DMS79 (cell line): Measurements from ENCODE around the gene GSPT1.
"Not testable (repeated sequence)": the region's sequence is repeated elsewhere in the genome, so short reads cannot be mapped to it uniquely, and the experiment has no call there.

Experiments
- DNase-seq: peaks from one replicate; lab custom pipeline; 2025; lab: John Stamatoyannopoulos, UW

The GSPT1 gene

DNA sequence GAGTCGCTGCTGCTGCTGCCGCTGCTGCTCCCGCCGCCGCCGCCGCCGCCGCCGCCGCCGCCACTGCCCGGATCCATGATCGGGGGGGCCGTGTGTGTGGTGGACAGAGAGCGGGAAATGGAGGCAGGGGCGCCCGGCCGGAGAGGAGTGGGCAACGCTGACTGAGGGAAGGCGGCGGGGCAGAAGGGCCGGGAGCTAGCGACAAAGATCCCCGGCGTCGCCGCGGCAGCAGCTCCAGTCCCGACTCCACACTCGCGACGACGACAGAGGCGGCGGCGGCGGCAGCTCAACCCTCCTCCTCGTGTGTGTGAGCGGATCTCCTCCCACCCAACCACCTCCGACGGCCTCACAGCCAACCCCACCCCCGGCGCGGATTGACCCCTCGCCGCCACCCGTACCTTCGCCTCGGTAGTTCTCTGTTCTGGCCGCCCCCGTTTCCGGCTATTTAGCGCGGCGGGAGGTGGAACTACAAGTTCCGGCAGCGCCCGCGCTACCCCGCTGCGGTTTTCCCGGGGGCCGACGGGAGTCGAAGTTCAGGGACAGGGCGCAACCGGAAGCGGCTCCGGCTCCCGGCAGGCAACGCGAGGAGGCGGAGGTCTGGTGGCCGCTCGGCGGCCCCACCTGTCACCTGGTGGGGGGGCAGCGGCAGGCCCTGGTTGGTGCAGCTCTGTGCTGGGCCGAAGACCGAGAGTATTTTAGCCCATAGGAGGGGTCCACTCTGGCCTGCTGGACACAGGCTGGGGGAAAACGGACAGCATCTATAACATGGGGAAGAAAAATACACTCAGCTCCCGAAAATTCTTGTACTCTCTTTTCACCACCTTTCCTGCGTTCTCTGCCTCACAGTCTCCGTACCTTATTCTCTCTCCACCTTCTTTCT lies at the start of gene GSPT1:
GSPT1 (minus strand) TSS at position 313 of the 880 bp plus-strand sequence; CDS start at position 77, 236 bp downstream.
- peak; percentile 94 for DNase-seq

DNA sequence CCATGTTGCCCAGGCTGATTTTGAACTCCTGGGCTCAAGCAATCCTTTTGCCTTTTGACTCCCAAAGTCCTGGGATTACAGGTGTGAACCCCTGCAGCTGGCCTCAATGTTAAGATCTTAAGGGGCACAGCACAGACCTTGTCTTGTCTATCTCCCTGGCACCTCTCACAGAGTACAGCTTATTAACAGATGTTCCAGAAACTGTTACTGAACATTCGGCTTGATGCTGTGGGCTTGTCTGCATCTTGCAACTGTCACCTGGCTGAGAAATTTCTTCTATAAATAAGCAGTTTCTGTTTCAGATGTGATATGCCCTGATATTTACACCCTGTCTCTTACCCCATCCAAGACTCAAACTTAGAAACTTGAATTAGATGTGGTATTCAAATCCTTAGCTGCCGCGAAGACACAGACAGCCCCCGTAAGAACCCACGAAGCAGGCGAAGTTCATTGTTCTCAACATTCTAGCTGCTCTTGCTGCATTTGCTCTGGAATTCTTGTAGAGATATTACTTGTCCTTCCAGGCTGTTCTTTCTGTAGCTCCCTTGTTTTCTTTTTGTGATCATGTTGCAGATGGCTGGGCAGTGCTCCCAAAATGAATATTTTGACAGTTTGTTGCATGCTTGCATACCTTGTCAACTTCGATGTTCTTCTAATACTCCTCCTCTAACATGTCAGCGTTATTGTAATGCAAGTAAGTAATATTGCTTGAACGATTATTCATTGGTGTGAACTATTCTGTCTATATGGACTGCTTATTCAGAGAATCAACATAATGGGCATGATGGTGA lies 49.2 kb upstream of the GSPT1 start, which contains the start of gene TNFRSF17:
TNFRSF17 (plus strand) TSS at position 450 of the 791 bp plus-strand sequence; CDS start at position 565, 115 bp downstream.
- DNase-seq, result no peak

DNA sequence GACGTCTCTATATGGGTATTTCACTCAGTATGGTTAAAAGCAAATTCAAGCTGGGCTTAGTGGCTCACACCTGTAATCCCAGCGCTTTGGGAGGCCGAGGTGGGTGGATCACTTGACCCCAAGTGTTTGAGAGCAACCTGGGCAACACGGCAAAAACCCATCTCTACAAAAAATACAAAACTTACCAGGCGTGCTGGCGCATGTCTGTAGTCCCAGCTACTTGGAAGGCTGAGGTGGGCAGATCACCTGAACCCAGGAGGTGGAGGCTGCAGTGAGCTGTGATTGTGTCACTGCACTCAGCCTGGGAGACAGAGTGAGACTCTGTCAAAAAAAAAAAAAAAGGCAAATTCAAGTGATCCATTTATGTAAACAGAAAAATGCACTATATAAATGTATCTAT lies 48.0 kb upstream of the GSPT1 start:
- DNase-seq, result no peak

DNA sequence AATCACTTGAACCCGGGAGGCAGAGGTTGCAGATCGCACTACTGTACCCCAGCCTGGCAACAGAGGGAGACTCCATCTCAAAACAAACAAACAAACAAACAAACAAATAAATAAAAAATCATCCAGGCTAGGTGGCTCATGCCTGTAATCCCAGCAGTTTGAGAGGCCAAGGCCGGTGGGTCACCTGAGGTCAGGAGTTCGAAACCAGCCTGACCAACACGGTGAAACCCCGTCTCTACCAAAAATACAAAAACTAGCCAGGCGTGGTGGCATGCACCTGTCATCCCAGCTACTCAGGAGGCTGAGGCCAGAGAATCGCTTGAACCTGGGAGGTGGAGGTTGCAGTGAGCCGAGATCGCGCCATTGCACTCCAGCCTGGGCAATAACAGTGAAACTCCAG lies 47.2 kb upstream of the GSPT1 start:
- not testable (repeated sequence) for DNase-seq

DNA sequence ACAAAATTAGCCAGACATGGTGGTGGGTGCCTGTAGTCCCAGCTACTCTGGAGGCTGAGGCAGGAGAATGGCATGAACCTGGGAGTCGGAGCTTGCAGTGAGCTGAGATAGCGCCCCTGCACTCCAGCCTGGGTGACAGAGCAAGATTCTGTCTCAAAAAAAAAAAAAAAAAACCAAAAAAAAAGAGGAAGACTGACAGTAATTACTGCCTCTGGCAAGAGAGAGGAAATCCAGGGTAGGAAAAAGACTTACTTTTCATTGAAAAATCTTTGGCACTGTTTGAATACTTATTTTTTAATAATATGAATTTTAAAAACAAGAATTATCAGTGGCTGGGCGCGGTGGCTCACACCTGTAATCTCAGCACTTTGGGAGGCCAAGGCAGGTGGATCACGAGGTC lies 46.7 kb upstream of the GSPT1 start:
- DNase-seq, result not testable (repeated sequence)

DNA sequence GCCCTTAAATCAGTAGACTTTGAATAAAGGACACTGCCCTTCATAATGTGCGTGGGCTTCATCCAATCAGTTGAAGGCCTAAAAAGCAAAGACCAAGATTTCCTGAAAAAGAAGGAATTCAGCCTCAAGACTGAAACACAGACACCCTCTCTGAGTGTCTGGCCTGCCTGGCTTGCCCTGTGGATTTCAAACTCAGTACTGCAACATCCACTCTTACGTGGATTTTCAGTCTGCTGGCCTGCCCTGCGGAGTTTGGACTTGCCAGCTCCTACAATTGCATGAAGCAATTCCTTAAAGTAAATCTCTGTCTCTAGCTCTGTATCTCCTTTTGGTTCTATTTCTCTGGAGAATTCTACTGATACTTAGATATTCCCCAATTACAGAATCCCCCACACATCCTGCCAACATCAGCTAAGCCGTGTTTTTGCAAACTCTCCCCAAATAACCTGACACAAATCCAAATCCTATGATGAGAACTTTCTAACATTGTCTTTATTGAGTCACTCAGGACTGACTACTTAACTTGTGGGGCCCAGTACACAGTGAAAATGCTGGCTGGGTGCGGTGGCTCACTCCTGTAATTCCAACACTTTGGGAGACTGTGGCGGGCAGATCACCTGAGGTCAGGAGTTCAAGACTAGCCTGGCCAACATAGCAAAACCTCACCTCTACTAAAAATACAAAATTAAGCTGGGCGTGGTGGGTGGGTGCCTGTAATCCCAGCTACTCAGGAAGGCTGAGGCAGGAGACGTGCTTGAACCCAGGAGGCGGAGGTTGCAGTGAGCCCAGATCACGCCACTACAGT lies 42.0 kb upstream of the GSPT1 start:
- DNase-seq, result no peak

DNA sequence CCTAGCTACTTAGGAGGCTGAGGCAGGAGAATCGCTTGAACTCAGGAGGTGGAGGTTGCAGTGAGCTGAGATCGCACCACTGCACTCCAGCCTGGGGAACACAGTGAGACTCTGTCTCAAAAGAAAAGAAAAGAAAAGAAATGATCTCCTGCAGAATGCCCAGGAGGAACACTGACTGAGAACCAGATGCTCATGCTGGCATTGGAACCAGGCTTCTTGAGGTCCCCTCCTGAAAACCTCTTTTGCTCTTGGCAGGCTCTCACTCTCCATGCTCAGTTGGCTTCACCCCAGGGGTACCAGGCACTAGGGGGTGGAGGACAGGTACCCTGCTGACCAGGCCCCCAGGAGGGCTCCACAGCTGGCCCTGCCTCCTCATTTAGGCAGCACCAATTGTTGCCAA lies 40.8 kb upstream of the GSPT1 start:
- no peak for DNase-seq

DNA sequence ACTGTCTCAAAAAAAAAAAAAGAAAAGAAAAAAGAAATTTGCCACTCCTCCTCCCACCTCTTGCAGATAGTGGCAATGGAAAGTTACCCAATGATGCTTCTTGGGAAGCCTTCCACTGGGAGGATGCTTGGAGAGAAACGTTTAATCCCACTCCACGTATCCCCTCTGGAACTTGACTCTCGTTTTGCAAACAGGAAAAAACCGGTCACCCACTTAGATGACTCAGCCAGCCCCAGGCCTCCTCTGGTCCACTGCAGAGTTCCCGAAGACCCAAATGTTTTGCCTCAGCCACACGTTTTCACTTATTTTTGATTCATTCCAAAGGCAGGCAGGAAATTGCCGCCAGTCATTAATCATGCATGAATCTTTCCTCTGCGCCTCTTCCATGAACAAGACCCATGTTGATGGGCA lies 40.0 kb upstream of the GSPT1 start:
- DNase-seq, result no peak

DNA sequence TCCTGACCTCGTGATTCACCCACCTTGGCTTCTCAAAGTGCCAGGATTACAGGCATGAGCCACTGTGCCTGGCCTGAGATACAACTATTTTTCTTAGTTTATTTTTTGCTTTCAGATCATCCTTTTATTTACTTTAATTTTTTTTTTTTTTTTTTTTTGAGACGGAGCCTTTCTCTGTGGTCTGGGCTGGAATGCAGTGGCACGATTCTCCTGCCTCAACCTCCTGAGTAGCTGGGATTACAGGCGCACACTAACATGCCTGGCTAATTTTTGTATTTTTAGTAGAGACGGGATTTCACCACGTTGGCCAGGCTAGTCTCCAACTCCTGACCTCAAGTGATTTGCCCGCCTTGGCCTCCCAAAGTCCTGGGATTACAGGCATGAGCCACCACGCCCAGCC lies 37.8 kb upstream of the GSPT1 start:
- not testable (repeated sequence) for DNase-seq

DNA sequence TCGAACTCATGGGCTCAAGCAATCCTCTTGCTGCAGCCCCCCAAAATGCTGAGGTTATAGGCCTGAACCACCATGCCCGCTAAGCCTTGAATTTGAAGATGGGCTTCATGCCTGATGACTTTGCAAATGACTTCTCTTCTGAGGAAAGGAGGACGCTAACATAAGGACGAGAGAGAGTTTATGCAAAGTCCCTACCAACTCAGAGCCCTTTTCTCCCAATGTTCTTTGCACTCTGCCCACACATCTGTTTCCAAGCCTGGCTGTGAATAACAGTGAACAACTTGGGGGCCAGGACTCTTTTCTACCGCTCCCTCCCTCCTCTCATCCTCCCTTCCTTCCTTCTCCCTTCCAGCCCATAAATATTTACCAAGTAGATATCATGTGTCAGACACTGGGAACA lies 34.6 kb upstream of the GSPT1 start:
- no peak for DNase-seq

DNA sequence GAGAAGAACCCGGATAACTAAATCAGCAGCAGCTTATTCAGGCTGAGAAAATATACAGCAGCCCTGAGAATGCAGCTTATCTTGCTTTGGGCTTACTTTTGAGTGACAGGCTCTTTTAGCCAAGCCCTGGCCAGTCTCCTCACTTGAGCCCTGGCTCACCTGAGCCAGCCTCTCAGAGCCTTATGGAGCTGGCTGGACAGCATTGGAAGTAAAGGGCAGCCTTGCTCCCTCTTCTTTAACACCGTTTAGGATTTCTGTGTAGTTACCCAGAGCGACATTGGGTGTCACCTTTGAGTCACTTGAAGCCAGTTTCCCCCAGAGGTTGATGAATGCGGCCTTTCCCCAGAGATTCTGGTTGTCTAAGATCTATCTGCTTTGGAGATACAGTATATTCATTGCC lies 33.8 kb upstream of the GSPT1 start:
- DNase-seq, result no peak

DNA sequence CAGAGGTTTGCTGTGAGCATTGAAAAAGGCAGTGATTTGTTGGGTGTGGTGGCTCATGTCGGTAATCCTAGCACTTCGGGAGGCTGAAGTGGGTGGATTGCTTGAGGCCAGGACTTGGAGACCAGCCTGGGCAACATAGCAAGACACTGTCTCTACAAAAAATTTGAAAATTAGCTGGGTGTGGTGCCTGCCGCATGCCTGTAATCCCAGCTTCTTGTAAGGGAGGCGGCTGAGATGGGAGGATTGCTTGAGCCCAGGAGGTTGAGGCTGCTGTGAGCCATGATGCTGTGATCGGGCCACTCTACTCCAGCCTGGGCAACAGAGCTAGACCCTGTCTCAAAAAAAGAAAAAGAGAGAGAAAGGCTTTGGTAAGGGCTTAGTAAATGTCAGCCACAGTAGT lies 33.1 kb upstream of the GSPT1 start:
- no peak for DNase-seq

DNA sequence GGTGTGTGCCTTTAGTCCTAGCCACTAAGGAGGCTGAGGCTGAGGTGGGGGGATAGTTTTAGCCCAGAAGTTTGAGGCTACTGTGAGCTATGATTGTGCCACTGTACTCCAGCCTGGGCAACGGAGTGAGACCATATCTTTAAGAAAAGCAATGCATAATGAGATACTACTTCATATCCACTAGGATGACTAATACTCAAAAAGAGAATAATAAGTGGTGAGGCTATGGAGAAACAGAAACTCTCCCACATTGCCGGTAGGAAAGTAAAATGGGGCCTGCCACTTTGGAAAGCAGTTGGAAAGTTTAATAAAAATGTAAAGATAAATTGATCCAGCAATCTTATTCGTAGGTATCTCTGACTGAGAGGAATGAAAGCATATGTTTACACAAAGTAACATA lies 30.7 kb upstream of the GSPT1 start:
- no peak for DNase-seq

DNA sequence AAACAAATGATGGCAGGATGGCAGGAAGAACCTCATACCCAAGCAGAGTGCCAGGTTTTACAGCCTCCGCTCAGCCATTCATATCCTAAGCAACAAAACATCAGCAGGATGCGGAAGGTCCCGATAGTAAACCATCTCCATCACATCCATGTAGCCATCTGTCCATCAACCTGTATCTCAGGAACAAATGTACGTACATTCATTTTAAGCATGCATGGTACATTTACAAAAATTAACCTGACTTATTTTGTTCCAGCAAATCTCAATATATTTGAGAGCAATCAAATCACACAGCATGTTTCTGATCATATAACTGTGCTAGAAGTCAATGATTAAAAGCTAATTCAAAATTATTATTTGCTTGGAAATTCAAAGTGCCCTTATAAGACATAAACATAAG lies 26.2 kb upstream of the GSPT1 start, which contains the start of gene NPIPB2:
NPIPB2 (minus strand) TSS at position 101 of the 400 bp plus-strand sequence; CDS start at position 101, 0 bp downstream.
- DNase-seq, result not testable (repeated sequence)

DNA sequence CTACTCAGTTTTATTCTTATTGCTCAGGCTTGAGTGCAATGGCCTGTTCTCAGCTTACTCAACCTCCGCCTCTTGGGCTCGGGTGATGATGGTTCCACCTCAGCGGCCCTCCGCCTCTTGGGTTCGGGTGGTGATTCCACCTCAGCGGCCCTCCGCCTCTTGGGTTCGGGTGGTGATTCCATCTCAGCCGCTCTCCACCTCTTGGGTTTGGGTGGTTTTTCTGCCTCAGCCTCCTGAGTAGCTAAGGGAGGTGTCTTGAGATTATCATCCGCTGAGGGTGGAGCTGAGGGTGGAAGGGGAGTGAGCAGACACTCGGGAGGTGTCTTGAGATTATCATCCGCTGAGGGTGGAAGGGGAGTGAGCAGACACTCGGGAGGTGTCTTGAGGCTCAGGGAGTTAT lies 11.6 kb upstream of the GSPT1 start:
- DNase-seq, result not testable (repeated sequence)

DNA sequence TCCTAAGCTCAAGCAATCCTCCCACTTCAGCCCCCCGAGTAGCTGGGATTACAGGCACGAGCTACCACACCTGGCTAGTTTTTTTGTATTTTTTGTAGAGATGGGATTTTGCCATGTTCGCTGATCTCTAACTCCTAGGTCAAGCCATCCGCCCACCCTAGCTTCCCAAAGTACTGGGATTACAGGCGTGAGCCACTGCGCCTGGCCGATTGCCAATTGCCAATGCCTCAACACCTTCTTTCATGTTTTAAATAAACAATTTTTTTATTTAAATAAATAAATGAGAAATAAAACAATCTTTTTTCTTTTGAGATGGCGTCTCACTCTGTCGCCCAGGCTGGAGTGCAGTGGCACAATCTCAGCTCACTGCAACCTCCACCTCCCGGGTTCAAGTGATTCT lies 8.3 kb upstream of the GSPT1 start:
- DNase-seq, result not testable (repeated sequence)

DNA sequence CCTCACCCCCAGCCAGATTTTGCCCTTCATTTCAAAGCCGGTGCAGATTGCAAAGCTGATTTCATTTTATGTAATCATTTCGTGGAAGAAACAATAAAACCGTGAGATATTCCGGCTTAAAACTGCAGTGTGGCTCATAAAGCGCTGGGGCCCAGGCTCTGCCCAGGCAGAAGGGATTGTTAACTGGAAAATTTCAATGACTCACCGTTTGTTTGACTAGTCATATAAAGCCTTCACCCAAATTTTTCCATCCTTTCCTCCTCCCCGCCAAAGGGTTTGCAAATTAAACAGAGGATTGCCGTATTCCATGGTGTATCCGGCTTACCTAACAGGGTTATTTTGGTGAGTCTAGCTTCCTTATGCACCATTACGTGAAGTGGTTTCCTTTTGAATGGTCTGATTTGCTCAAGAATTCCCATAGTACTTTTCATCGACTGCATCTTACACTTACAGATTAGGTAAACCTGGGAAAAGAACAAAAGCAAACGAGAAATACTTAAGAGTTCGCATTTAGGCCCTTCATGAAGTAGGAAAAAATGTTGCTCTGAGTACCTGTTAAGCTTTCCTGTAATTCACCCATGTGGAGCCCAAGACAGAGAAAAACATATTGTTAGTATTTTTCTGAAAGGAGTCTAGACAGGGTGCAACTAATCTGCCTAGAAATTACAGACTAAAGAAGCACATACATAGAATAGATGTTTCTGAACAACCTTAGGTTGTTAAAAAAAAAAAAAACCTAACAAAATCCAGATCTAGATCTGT lies 949 bp upstream of the GSPT1 start:
- no peak for DNase-seq

DNA sequence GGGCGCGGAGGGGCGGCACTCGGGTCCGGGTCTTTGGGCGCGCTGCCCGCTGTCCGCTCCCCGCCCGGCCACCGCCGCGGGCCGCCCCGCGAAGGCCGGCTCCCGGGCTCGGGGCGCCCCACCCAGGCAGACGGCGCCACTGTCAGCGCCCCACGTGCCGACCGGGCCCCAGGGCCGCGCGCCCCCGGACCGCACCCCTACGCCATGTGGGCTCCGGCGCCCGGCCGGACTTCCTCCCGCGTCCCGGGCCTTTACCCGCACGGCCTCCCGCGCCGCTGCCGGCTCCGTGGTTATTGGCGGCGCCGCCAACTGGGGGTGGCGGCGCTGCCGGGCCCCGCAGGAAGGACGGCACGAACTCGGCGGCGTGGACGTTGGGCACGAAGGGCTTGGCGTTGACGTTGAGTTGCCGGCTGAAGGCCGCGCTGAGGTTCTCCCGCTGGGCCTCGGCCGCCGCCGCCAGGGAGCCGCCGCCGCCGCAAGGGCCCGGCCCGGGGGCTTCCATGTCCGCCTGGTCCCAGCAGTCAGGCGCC lies 577 bp downstream of the GSPT1 start:
- no peak for DNase-seq

DNA sequence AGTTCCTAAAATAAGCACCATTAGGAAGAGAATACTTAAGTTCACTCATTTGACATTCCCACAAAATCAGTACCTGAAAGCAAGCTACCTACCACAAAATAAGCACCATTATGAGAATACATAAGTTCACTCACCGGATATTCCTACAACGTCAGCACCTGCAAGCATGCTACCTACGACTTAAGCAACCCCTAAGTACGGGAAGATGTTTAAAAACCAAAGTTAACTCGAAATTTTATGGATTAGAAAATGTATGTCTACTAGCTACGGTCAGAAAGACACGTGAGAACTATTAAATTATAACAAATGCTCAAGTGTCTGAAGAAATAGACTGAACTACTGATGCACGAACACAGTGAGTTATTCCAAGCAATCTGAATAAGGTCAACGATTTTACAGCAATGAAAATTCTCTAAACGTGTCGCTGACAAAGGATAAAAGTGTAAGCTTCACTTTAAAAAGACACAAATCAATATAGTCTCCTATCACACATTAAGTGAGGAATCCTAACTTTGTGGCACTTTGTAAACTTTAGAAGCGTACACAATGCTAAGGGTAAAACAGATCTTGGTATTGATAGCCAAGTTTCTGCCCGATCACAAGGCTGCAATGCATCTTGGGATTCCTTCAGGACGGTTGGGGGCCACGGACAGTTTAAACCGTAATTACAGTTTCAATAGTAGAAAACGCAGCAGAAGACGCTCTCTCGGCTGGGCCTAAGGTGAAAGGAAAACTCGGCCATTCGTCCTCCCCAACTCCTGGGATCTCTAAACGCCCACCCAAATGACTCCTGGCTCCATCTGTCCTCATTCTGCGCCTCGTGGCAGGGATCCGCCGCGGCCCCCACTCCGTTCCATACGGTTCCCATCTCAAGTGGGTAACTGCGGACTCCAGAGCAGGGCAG lies 1.3 kb downstream of the GSPT1 start:
- no peak for DNase-seq
